CD1c-positive myeloid dendritic cell (primary cell): ENCODE results near the gene ARMH3.

Source experiments
- DNase-seq: peaks from one replicate; pipeline ENCODE4 v3.0.0-alpha.2; 2016; ENCODE audit errors: extremely low spot score

The ARMH3 gene

DNA sequence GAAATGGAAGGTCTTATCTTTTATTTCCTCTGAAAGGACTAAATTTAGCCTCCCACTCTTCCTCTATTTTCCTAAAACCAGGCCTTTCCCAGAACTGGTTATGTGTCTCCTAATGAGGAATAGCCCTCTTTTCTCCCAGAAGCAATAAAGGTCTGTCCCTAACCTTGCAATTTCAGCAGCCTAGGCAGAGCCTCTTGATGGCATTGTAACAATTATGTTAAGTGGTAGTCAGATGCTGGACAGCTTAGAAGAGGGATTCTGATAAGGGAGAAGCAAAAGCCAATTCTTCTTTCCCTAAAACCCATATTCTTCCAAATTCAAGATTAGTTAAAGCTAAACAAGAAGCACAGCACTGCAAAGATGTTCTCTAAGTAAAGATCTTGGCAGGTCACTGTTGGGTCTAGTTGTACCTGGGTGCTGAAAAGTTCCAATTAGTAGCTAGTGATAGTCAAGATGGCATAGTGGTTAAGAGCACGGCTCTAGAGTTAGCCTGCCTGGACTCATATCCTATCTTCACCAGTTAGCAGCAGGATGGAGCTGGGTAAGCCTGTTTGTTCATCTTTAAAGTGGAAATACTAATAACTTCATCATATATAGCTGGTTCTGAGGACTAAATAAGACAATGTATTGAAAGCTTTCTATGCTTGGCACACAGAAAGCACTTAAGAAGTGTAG lies 198.0 kb downstream of the ARMH3 start:
- no peak for DNase-seq

DNA sequence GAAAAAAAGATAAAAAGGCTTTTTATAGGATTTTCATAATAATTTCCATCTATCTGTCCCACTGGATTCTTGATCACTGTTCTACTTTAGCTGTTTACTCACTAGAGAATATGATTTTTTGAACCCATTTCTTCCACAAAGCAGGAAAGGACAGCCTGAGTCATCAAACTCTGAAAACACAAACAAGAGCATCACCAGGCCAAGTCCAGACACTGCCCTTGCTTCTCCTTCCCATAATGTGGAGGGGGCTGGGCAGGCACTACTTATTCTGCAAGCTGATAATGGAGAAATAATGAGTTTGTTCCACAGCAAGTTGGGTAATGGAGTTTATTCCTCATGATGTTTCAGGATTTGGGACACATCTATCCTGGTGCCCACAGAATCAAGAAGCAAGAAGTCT lies 199.3 kb downstream of the ARMH3 start:
- no peak for DNase-seq

DNA sequence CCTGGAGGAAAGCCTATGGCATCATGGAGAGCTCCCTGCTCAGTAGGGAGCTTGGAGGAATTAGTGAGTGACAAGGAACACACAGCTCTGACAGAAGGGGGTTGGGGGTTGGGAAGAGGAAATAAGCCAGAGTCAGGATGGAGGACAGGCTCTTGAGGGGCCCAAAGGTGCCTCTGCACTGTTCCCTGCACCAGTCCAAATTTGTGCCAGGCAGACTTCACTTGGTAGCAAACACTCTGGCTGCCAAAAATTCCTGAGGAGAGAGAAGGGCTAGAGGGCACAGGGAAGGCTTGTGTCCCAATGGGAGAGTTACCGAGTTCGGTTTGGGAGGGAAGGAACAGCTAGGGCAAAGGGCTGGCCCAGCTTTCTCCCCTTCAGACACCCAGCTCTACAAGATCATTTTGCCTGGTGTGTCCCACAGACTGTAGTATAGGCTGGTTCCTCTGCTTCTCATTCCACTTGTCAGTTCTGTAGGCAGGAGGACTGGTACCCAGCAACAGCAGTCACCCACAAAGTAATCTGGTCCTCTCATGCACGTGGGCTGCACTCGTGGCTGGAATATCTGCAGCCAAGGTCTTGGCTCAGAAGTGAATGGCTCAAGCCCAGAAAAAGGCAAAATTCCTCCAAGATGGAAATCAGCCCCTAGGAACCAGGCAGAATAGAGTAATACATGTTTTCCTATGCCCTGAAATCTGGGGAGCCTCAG lies 204.4 kb downstream of the ARMH3 start:
- no peak for DNase-seq

DNA sequence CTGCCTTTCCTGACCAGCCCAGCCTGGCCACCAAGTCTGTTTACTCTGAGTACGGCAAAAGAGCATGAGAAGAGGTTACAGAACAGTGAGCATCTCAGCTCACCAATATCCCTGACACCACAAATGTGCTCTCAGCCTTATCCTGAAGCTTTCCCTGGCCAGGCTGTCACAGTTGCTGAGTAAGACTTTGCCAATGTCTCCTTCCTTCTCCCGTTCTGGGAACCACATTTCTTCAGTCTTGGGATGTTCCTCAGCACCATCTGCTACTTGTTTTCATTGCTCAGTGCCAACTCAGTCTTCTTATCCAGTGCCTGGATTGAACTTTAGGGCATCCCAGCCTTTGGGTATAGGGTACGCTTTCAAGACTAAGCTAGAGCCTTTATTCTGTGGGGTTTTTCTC lies 205.2 kb downstream of the ARMH3 start:
- no peak for DNase-seq

DNA sequence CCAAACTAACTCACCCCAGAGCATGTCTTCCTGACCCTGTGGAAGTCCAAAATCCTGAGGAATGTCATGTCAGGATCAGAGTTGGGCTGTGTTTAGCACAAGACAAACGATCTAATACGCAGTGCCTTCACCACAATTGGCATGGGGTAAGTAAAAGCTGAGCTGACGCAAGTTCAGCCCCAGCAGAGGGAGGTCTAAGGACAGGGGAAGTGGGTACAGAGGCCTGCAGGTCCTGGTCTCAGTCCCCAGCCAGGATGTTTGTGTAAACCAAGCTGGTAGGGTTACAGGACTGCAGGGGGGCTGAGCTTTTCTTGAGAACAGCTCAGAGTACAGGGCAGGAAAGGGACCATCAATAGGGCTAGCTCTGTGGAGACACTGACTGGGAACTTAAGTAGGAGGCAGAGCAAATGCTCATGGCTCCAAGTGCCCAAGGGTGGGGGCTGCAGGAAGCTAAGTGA lies 207.1 kb downstream of the ARMH3 start:
- peak; percentile 40 for DNase-seq

DNA sequence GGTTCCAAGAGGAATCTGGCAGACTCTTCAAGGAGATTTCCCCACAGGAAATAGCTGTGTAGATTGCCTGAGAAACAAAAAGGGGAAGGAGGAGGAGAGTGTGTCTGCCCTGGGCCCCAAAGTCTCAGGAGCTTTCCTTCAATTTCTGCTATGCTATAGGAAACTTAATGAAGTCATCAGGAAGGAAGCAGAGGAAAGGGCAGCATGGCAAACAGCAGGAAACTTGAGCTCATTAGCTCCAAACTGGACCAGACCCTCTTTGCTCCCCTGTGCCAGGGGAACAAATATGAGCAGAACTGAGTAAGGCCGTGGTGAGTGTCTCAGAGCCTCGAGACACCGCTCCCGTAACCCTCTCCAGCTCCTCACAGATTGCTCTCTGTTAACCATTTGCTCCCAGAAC lies 207.6 kb downstream of the ARMH3 start:
- peak; percentile 43 for DNase-seq

DNA sequence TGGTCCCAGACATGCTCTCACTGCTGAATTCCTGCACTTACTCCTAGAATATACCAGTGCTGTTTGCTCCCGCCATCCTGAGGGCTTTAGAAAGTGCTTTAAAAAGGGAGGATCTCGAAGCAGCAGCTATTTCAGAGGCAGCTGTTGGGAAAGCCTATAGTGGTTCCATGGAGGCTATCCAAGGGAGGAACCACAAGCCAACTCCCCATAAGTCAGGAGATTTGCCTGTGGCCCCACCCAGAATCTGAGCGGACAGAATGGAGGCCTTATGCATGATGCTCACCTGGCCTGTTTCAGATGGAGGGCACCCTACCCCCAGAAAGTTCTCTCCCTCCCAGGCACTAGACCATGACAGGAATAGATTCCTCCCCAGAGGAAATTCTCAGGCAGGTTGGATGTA lies 210.1 kb downstream of the ARMH3 start:
- DNase-seq = no peak

DNA sequence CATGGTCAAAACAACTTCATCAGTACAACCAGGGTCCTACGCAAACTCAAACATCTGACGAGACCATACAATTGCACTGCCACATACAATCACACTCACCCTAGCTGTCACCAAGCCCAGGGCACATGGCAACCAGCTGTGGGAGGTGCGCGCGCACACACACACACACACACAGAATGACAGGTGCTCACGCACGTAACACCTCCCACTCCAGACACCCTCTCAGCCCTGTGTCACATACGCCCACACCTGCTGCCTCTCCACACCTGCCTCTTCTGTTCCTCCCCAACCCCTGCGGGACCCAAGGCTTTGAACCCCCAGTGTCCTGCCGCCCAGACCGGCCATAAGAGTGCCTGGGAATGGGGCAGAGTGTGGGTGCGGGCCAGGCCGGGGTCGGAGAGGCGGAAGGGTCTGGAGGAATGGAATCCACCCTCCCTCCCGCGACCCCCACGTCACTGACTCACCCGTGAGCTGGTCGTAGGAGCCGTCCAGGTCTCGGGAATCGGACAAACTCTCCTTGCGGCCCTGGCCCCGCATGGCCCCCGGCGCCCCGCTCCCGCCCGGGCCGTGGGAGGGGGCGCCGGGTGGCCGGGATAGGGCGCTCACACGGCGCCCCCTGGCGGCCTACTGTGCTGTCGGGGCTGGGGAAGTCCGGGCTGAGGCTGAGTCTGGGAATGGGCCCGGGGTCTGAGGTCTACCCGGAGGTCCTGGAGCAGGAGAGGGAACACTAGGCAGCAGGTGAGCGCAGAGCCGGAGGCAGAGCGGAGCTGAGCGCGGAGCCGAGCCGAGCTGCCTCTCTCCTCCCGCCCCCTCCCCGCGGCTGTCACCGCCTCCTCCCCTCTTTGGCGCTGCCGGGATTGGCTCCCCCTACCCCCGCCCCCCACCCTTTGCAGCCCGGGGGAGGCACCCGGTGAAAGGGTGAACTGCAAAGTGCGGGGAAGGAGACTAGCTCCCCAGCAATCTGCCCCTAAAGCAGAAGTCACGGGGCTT lies 212.6 kb downstream of the ARMH3 start, which contains the start of gene KCNIP2:
KCNIP2 (minus strand) TSS at position 769 of the 990 bp plus-strand sequence; CDS start at position 537, 232 bp downstream.
- DNase-seq = peak; percentile 54

DNA sequence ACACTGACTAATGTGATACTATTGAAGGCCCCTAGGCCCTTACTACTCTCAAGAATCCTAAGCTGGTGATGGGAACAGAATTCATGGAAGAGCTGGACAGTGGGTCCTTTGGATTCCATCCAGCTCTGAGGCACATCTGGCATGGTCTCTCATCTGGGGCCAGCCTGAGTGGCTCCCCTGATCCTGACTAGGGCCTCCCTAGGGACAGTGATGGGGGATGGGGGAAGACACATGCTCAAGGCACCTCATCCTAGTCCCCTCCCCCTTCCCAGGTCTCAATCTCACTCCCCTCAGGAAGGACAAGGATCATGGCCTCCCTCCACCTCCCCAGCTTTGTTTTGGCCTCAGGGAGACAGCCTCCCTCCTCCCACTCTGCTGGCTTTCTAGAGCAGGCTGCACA lies 214.1 kb downstream of the ARMH3 start:
- no peak for DNase-seq

DNA sequence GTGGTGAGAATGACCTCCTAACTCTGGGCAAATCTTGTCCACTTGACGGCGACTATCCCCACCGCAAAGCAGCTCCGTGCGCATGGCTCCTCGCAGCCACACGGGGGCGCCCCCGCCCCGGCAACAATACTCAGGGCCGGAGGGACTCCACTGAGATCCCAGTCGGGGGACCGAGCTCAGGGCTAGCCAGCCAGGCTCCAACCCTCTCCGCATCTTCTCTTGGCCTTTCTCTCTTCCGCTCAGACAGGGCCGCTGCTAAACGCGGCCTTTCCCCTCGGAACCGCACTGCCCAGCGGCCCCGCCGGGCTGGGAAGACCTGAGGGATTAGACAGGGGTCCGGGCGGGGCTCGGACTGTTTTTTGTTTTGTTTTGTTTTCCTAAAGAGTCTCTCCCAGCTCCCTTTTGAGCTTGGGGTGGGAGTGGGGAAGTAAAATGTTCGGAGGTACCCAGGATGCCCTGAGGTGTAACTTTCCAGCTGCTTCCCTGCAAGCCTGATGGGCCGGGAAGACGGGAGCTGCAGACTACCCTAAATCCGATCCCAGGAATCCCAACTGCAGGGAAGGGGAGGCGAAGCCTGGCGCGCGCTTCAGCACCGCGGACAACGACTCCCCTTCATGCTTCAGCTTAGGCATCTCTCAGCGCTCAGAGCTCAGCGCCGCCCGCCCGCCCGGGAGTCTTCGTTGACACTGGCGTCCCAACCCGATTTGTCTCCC lies 215.1 kb downstream of the ARMH3 start:
- DNase-seq = peak; percentile 84

DNA sequence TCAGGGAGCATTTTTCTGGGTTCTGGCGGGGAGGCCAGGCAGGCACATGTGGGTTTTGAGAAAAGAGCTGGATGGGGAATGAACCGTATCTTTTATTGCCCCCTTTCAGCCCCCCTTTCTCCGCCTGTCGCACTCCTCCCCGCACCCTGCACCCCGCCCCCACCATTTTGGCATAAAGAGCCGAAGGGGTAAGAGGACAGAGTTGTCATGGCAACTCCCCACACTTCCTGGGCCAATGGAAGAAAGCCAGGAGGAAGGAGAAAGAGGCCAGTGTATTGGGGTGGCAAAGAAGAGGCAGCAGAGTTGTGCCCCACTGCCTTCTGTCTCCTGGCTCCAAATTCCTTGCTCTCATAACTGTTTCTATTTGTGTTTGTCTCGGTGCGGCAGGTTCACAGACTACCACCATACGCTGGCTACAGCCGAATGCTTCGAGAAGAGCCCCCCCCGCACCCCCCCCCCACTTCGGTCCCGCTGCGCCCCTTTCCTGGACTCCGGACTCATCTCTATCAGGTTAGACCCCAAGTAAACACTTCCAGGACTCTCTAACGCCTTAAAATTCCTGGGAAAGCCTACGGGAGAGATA lies 215.8 kb downstream of the ARMH3 start:
- DNase-seq = peak; percentile 35

DNA sequence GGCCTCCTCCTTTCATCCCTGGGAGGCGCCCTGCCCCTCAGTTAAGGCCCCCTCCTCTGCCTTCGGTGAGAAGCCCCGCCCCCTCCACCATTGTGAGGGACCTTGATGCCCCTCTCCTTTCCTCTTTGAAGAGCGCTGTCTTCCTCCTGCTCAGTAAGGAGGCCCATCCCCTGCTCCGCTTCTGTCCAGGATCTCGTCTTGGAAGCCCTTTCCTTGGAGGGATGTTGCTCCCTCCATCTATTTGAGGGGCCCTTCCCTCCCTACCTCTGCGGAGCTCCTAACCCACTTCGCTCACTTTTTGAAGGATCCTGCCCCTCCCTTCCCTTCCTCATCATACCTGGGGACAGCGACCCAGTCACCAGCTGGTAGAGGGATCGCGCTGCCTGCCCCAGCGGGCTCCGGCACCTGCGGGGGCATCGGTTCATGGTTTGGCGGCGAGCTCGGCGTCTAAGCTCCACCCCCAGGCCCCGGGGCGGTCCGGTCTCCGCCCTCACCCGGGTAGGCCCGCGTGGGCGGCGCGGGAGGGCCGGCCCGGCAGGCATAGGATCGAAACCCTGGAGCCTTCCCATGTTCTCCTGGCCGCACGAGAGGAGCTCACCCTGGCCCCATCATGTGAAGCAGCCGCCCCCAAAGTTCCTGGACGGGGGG lies 216.4 kb downstream of the ARMH3 start:
- DNase-seq = peak; percentile 79

DNA sequence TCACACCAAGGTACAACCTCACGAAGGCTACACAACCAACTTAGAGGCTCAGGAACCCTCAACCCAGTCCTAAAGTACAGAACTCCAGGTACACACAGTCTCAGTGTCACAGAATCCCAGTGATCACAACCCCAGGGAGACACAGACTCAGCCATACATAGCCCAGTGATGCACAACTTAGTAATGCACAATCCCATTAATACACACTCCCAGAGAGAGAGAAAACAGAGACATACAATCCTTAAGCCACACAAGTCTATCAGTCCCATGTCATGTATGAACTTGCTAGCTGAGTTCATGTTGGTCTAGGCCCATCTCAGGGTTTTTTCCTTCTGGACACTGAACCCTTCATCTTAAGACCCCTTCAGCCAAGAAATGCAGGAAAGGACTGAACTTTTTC lies 217.0 kb downstream of the ARMH3 start:
- DNase-seq = no peak

DNA sequence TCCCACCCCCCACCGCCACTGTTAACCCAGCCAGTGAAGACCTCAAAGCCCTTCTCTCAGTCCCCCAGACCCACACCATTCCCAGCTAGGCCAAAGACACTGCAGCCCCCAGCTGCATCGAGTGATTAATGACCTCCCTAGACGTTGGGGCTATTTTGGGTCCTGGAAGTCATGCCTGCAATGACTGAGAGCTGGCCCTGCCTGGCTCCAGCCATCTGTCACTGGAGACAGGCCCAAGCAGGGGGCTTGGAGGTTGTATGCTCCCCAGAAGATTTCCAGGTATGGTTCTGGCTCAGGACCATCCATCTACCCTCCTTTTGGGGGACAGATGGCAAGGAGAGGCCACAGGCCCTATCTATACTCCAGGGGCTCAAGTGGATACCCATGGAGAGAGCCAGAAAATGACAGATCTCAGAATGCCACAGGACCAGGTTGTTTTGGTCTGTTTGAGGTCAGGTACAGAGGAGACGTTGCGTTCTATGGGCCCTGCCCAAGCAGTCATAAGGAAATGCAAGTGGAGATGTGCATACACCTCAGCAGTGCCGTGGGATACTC lies 217.5 kb downstream of the ARMH3 start:
- no peak for DNase-seq

DNA sequence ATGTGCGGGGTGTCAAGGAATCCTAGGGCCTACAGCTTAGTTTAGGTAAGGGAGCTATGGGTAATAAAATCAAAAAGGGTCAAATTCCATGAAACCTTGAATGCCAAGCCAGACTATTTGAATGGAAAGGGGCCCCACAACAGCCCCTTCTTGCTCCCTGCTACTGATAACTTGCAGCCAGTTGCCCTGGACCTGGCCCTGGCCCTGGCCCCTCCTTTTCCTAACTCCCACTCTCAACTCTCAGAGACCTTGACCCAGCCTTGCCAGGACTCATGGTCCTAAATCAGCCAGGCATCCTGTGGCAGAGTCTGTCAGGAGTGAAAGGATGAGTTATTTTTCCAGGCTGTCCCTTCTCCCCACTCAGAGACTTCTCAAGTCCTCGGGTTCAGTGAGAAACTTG lies 218.2 kb downstream of the ARMH3 start:
- DNase-seq = no peak

DNA sequence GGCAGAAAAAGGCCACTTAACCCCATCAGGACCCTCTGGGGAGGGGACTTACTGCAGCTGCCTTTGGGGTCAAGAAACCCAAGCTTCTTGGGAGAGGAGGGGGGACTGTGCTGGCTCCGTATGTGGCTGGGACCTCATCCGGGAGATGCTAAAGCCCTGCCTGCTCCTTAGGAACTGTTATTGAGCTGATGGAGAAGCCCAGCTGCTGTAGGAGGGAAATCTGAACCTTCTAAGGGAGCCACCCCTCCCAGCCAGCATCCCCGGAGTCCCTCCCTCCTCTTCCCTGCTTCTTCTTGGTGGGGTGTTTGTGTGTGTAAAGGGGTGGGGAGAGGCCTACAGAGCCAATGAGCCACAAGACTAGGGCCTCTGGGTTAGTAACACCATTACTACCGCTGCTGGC lies 220.6 kb downstream of the ARMH3 start:
- no peak for DNase-seq

DNA sequence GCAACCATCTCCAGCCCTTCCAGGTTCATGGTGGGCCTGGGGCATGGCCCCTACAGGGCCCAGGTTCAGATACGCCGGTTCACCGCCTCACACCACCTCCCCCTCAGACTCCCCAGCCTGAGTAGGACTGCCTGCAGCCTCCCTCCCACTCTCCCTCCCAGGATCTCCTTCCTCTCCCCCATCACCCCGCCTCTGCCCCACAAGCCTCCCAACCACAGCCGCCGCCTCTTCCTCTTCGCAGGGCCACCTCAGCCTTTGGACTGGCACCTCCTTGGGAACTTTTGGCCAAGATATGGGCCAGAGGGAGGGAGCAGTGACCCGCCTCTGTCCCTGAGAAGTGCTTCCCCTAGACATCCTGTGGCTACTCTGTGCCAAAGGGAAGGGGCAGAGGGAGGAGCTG lies 221.6 kb downstream of the ARMH3 start:
- DNase-seq = peak; percentile 81

DNA sequence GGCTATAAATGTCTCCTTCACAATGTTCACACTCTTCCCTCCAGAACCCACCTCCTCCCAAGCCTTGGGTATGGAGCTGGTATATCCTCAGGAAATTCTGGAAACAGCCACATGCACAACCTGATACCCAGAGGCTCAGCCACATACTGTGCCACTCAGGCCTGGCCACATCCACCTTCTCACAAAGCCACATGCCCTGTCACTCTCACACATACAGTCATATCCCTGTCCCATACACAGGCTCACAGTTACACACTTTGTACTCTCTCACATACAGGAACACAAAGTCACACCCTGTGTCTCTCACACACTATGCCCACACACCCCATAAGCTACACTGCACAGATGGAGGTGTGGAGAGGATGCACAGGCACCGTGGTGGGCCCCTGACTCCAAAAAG lies 222.5 kb downstream of the ARMH3 start:
- no peak for DNase-seq

DNA sequence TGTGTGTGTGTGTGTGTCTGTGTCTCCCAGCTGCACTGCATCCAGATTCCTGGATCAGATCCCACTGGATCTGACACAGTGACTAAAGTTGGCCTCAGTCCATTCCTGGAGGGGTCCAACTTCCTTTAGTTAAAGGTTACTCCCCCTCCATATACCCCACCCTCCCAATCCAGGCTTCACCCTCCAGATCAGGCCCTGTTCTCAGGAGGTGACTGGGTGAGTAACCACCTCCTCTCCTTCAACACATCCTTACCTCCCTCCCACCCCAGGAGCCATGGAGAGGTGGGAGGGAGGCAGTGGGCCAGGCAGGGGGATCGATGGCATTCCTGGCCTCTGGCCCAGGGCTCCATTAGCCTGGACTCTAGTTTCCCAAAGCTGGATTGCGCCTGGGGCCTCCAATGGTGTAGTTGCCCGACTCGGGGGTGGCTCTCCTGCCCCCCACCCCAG lies 223.6 kb downstream of the ARMH3 start:
- DNase-seq = no peak

DNA sequence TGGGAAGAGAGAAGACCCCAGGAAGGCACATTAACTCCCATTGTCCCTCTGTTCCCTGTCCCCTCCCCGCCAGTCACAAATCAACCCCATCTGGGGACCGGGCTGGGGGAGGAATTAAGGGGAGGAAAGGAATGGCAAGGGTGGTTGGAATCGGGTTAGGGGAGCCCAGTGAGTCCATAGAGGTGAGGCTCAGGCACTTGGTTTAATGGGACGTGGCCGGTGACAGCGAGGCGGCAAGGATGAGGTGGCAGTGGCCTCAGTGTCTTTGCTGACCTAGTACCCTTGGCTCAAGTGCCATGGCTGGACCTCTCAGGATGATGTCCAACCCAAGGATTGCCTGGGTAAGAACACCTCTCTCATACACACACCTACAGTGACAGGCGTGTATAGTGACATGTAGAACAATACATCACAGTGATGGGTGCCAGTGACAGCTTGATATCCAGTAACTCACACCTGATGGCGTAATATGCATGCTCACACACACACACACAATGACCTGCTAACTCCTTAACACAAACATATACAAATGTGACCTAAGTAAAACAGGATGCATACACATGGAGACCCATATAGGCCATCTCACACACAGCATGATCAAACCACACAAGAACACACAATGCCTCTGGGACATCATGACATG lies 224.7 kb downstream of the ARMH3 start:
- no peak for DNase-seq
